ENCODE measurements around the gene TMEM132E. TPM values are rescaled to one million over a fixed set of nuclear protein-coding genes. Genes with fewer than 3 reads are reported as not detected.

Gene TMEM132E
- total RNA-seq, 2 experiments from 2014 or later: 0.07 TPM; not detected in 1

DNA sequence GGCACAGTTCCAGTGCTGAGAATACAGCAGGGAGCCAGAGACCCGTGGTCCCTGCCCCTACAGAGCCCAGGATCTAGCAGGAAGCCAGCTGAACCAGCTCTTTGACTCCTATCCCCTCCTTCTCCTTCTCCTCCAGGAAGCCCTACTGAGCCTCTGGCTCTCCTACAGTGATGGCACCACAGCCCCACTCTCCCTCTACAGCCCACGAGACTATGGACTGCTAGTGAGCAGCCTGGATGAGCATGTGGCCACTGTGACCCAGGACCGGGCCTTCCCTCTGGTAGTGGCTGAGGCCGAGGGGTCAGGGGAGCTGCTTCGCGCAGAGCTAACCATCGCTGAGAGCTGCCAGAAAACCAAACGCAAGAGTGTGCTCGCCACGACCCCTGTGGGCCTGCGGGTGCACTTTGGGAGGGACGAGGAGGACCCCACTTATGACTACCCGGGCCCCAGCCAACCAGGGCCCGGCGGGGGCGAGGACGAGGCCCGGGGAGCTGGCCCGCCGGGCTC is 57.7 kb downstream of the TMEM132E start:
- H3K27ac Mint-ChIP-seq: no peak overlapping the region
- H3K4me1 Mint-ChIP-seq (ENCODE audit: low read depth): peaks cover 5% of the 10 kb centered on the region
- ATAC-seq (no peak), DNase-seq (no peak)
- peaks cover 5% of the 10 kb centered on the region for H3K27me3 Mint-ChIP-seq
- ChIA-PET CTCF (interaction anchor here (0.7 to 4.3 kb wide), 15 partner anchors 10 to 482 kb away, joined by 3 to 39 read pairs (median 7); no protein-coding TSS in a partner anchor), POLR2A (interaction anchor here (0.6 to 0.9 kb wide), 2 partner anchors 32 to 110 kb away, joined by 3 to 4 read pairs; no protein-coding TSS in a partner anchor)
- no peaks in the 10 kb centered on the region for H3K9me3 Mint-ChIP-seq
- H3K4me3 Mint-ChIP-seq: peak overlapping the region; percentile 66
- no peak for TF ChIP-seq CTCF (IDR thresholded peaks at IDR 0.05)
- intact Hi-C loops (cut with micrococcal nuclease): no loop called here
- no peaks in the 10 kb centered on the region for H3K36me3 Mint-ChIP-seq (ENCODE audit: low read depth)

- H3K4me3 Mint-ChIP-seq: peak overlapping the region; percentile 66
- POLR2A ChIA-PET: no interaction called here
- no peaks in the 10 kb centered on the region for H3K36me3 Mint-ChIP-seq (ENCODE audit: low read depth)
- intact Hi-C loops (cut with micrococcal nuclease): loop anchor here (2.0 kb wide), 1 partner anchor 95 kb away; no protein-coding TSS in a partner anchor
- ATAC-seq (peak; percentile 97), DNase-seq (peak; percentile 89)
- H3K4me1 Mint-ChIP-seq (ENCODE audit: low read depth): peaks cover 5% of the 10 kb centered on the region
- H3K27me3 Mint-ChIP-seq: peaks cover 3% of the 10 kb centered on the region
- H3K27ac Mint-ChIP-seq: no peak overlapping the region
- no peaks in the 10 kb centered on the region for H3K9me3 Mint-ChIP-seq
- peak; percentile 86 for TF ChIP-seq CTCF (IDR thresholded peaks at IDR 0.05)
- CTCF ChIA-PET: interaction anchor here (0.6 to 4.3 kb wide), 26 partner anchors 9 to 481 kb away, joined by 3 to 39 read pairs (median 4); no protein-coding TSS in a partner anchor
These were observed 58.5 kb downstream of the TMEM132E start for GRCh38 chr17:34637548-34638525.

GRCh38 chr17:34638526-34639260 is 59.3 kb downstream of the TMEM132E start:
- H3K36me3 Mint-ChIP-seq (ENCODE audit: low read depth): no peaks in the 10 kb centered on the region
- H3K9me3 Mint-ChIP-seq: no peaks in the 10 kb centered on the region
- H3K4me1 Mint-ChIP-seq (ENCODE audit: low read depth): peaks cover 5% of the 10 kb centered on the region
- CTCF ChIA-PET: interaction anchor here (0.8 to 4.3 kb wide), 16 partner anchors 9 to 465 kb away, joined by 3 to 39 read pairs (median 6); no protein-coding TSS in a partner anchor
- H3K4me3 Mint-ChIP-seq: peak overlapping the region; percentile 66
- H3K27me3 Mint-ChIP-seq: peaks cover 4% of the 10 kb centered on the region
- DNase-seq: no peak
- intact Hi-C loops (cut with micrococcal nuclease): loop anchor here (2.0 kb wide), 1 partner anchor 96 kb away; no protein-coding TSS in a partner anchor
- ATAC-seq: no peak
- TF ChIP-seq CTCF (IDR thresholded peaks at IDR 0.05): peak; percentile 45
- H3K27ac Mint-ChIP-seq: no peak overlapping the region
- POLR2A ChIA-PET: no interaction called here

GRCh38 chr17:34639706-34640425 is 60.5 kb downstream of the TMEM132E start:
- ChIA-PET CTCF (interaction anchor here (2.2 to 4.3 kb wide), 2 partner anchors 14 to 97 kb away, joined by 12 to 39 read pairs; no protein-coding TSS in a partner anchor), POLR2A (no interaction called here)
- intact Hi-C loops (cut with micrococcal nuclease): loop anchor here (2.0 kb wide), 1 partner anchor 97 kb away; no protein-coding TSS in a partner anchor
- Mint-ChIP-seq H3K27me3 (peaks cover 9% of the 10 kb centered on the region), H3K27ac (no peak overlapping the region), H3K4me1 (ENCODE audit: low read depth) (peaks cover 5% of the 10 kb centered on the region), H3K4me3 (no peak overlapping the region), H3K36me3 (ENCODE audit: low read depth) (no peaks in the 10 kb centered on the region), H3K9me3 (no peaks in the 10 kb centered on the region)
- ATAC-seq: no peak
- TF ChIP-seq CTCF (IDR thresholded peaks at IDR 0.05): no peak
- no peak for DNase-seq
